Prostate gland (tissue), 2 donors: ENCODE measurements around the gene CDK5RAP1. TPM values are rescaled to one million over a fixed set of nuclear protein-coding genes. Genes with fewer than 3 reads are reported as not detected.

Source experiments
- DNase-seq: peaks from one replicate; pipeline ENCODE4 v3.0.0-alpha.2; 2019; ENCODE audit warnings: low spot score
- H3K27ac ChIP-seq, 2 donors: fragments of 200-600 bp; sonication (generic); 2 replicates each; pipeline ENCODE4 v1.5.1; 2017 to 2019
- H3K27me3 ChIP-seq: fragments of 200-600 bp; sonication (generic); replicated peaks from 2 replicates; pipeline ENCODE4 v1.5.1; 2019; ENCODE audit not compliant: insufficient read depth
- H3K36me3 ChIP-seq, 2 donors: fragments of 200-600 bp; sonication (generic); 1 replicate in 1 of 2; 2 replicates in 1 of 2; pipeline versions ENCODE4 v1.5.1 to v1.8.1; 2017 to 2019
- H3K4me1 ChIP-seq: fragments of 200-600 bp; sonication (generic); replicated peaks from 2 replicates; pipeline ENCODE4 v1.5.1; 2019
- H3K4me3 ChIP-seq, 2 donors: fragments of 200-600 bp; sonication (generic); 2 replicates each; pipeline ENCODE4 v1.5.1; 2017 to 2019
- H3K9me3 ChIP-seq: fragments of 200-600 bp; sonication (generic); 2 replicates; pipeline ENCODE4 v1.5.1; 2017
- POLR2A ChIP-seq: fragments of 450-650 bp; IDR thresholded peaks from one replicate; pipeline ENCODE4 v1.6.1; 2016; ENCODE audit warnings: antibody characterized with exemption, mild to moderate bottlenecking
- POLR2AphosphoS5 ChIP-seq: sonication (generic); formaldehyde crosslinking; IDR thresholded peaks from one replicate; pipeline ENCODE4 v1.6.1; 2017; ENCODE audit warnings: antibody characterized with exemption
- WGBS: methylation state at CpG from one replicate; pipeline ENCODE4 v1.1.5; 2018; 5-methylcytosine and 5-hydroxymethylcytosine counted together
- intact Hi-C: fragments of 100-400 bp; cut with DNase I; formaldehyde crosslinking; loops from one replicate; pipeline ENCODE4 v1.14.2; 2022
- total RNA-seq, 2 donors: library from RNA; depleted of rRNA; stranded (reverse); fragments of >200 nt; gene quantifications; one replicate each; pipeline ENCODE4 v1.1.0, GENCODE V29; 2016
- TF ChIP-seq, protein P1 (sequence below), 4 experiments: fragments of 200-600 bp in 2 of 4; fragments of 450-650 bp in 2 of 4; sonication (generic) in 2 of 4; IDR thresholded peaks; 1 replicate in 3 of 4; 2 replicates in 1 of 4; pipeline ENCODE4 v1.5.1; 2016 to 2019; ENCODE audit warnings: antibody characterized with exemption in 4 of 4, mild to moderate bottlenecking in 2 of 4, moderate library complexity in 2 of 4

CDK5RAP1 gene
- total RNA-seq, 2 donors from 2014 or later: 18.0 to 24.7 TPM

DNA sequence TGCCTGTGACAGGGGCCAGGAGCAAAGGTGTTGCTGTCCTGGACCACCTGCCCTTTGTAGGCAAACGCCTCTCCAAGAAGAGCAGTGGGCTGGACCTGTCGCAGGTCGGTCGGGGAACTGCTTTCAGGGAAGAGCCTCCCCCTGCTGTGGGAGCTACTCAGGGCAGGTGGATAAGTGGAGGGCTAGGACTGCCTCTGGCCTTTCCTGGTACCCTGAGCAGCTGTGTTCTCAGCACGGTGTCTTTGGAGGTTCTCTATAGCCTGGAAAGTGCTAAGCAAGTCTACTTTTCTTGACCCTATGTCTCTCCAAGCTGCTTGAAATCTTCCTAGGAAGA, 83.3 kb downstream of the CDK5RAP1 start:
- H3K27me3 ChIP-seq: no peaks in the 10 kb centered on the region
- no peak overlapping the region for H3K4me3 ChIP-seq
- WGBS: 25% methylated on average over 5 of the region's 5 CpGs
- TF ChIP-seq POLR2A (no peak), POLR2AphosphoS5 (no peak)
- TF ChIP-seq, protein P1, sequence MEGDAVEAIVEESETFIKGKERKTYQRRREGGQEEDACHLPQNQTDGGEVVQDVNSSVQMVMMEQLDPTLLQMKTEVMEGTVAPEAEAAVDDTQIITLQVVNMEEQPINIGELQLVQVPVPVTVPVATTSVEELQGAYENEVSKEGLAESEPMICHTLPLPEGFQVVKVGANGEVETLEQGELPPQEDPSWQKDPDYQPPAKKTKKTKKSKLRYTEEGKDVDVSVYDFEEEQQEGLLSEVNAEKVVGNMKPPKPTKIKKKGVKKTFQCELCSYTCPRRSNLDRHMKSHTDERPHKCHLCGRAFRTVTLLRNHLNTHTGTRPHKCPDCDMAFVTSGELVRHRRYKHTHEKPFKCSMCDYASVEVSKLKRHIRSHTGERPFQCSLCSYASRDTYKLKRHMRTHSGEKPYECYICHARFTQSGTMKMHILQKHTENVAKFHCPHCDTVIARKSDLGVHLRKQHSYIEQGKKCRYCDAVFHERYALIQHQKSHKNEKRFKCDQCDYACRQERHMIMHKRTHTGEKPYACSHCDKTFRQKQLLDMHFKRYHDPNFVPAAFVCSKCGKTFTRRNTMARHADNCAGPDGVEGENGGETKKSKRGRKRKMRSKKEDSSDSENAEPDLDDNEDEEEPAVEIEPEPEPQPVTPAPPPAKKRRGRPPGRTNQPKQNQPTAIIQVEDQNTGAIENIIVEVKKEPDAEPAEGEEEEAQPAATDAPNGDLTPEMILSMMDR (IDR thresholded peaks at IDR 0.05): no peak
- no peaks in the 10 kb centered on the region for H3K36me3 ChIP-seq
- H3K27ac ChIP-seq: no peak overlapping the region
- intact Hi-C loops: no loop called here
- H3K4me1 ChIP-seq: no peaks in the 10 kb centered on the region
- no peak for DNase-seq
- H3K9me3 ChIP-seq: no peaks in the 10 kb centered on the region

DNA sequence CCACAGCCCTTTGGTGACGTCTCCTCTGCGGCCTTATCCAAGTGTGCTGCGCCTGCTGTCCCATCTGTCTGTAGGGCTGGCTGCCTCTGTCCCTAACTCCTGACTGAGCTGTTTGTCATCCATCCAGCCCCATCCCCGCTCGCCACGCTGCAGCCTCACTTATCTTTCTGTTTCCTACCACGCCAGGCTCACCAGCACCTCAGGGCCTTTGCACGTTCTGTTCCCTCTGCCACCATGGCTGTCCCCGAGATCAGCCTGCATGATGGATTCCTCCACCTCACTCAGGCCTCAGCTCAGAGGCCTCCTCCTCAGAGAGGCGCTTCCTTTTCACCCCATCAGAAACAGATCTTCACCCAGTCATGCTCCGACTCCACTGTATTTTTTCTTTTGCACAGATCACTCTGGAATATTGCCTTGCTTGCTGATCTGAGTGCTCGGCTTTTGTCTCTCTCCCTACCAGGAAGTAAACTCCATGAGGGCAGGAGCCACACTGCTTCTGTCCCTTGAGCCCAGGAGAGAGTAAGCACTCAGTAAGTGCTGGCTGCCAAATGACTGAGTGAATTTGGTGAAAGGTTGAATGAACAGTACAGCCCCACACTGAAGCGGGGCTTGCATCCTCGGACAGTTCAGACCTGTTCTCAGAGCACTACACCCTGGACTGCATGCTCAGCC, 83.8 kb downstream of the CDK5RAP1 start:
- H3K27ac ChIP-seq: no peak overlapping the region
- H3K4me1 ChIP-seq: no peaks in the 10 kb centered on the region
- H3K27me3 ChIP-seq: no peaks in the 10 kb centered on the region
- TF ChIP-seq POLR2AphosphoS5 (no peak), POLR2A (no peak)
- TF ChIP-seq, protein P1 (IDR thresholded peaks at IDR 0.05): no peak
- H3K4me3 ChIP-seq: no peak overlapping the region
- intact Hi-C loops: no loop called here
- DNase-seq: no peak
- WGBS: 90% methylated on average over 14 of the region's 14 CpGs
- no peaks in the 10 kb centered on the region for H3K36me3 ChIP-seq
- no peaks in the 10 kb centered on the region for H3K9me3 ChIP-seq

DNA sequence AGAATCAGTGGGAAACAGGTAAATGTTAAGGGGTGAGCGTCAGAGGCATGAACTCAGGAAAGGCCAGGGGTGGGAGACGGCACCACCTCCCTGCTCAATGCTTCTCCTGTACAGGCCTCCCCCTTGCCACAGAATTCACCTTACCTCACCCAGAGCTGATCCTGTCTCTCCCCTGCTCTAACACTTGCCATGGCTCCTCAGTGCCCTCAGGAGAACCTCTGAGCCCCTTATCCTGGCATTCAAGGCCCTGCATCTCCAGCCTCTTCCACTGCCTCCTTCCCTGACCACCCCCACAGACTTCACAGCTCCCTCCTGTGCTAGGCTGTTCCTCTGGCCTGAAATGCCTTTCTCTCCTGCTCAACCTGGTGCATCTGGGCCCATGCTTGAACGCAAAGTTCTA, 84.4 kb downstream of the CDK5RAP1 start:
- no peaks in the 10 kb centered on the region for H3K36me3 ChIP-seq
- H3K27me3 ChIP-seq: no peaks in the 10 kb centered on the region
- no peaks in the 10 kb centered on the region for H3K4me1 ChIP-seq
- TF ChIP-seq POLR2AphosphoS5 (no peak), POLR2A (no peak)
- TF ChIP-seq, protein P1 (IDR thresholded peaks at IDR 0.05): no peak
- no peak for DNase-seq
- H3K9me3 ChIP-seq: no peaks in the 10 kb centered on the region
- H3K27ac ChIP-seq: no peak overlapping the region
- 88% methylated on average over 3 of the region's 3 CpGs for WGBS
- intact Hi-C loops: no loop called here
- H3K4me3 ChIP-seq: no peak overlapping the region

DNA sequence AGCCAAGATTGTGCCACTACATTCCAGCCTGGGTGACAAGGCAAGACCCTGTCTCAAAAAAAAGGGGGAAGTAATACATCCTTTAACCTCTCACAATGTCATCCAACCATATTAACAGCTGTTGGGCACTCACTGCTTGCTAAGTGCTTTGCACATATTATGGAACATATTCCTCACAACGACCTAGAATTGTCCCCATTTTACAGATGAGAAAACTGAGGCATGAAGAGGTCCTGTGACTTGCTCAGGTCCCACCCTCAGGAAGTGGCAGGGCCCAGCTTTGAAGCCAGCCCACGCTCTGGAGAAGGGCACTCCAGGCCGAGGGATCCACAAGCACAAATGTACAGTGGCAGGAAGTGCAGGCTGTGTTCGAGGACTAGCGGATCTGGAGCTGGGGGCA, 85.0 kb downstream of the CDK5RAP1 start:
- 75% methylated on average over 5 of the region's 5 CpGs for WGBS
- no peaks in the 10 kb centered on the region for H3K36me3 ChIP-seq
- intact Hi-C loops: no loop called here
- H3K9me3 ChIP-seq: no peaks in the 10 kb centered on the region
- no peak overlapping the region for H3K4me3 ChIP-seq
- no peaks in the 10 kb centered on the region for H3K27me3 ChIP-seq
- no peak overlapping the region for H3K27ac ChIP-seq
- no peak for DNase-seq
- no peaks in the 10 kb centered on the region for H3K4me1 ChIP-seq
- TF ChIP-seq, protein P1 (IDR thresholded peaks at IDR 0.05): no peak
- TF ChIP-seq POLR2AphosphoS5 (no peak), POLR2A (no peak)

DNA sequence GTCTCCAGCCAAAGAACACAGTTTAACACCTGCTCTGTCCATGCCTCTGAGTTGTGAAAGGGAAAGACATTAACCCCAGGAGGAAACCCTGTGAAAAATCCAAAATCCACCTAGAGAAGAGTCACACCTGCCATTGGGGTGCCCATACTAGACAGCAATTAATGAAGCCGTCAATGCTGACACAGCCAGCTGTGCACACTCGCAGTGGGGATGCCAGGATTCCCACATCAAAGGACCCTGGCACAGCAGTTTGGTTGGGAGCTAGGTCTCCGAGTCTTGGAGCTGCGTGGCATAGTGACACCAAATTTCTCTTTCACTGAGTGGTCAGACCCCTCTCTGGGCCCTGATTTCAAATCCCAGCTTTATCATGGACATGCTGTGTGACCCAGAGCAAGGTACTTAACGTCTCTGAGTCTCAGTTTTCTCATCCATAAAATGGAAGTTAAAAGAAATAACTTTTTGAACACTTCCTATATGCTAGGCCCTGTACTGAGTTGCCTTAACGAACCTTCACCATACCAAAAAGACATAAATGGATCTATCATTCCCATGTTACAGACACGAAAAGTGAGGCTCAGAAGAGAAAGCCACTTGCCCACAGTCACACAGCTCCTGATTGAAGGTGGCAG, 87.5 kb downstream of the CDK5RAP1 start:
- no peak for TF ChIP-seq POLR2A
- TF ChIP-seq POLR2AphosphoS5: no peak
- TF ChIP-seq, protein P1 (IDR thresholded peaks at IDR 0.05): no peak
- Histone ChIP-seq H3K27ac (no peak overlapping the region), H3K9me3 (no peaks in the 10 kb centered on the region), H3K4me3 (no peak overlapping the region), H3K36me3 (no peaks in the 10 kb centered on the region), H3K27me3 (no peaks in the 10 kb centered on the region), H3K4me1 (no peaks in the 10 kb centered on the region)
- no peak for DNase-seq
- 66% methylated on average over 7 of the region's 7 CpGs for WGBS
- intact Hi-C loops: no loop called here
